ENCODE measurements around the gene POGZ.

POGZ gene

GRCh38 chr1:151428068-151428467 lies 31.2 kb downstream of the POGZ start:
- in situ Hi-C loops (cut with HindIII; ENCODE audit: low sequenced_read_pairs) = no loop called here
- TF ChIP-seq CTCF (IDR thresholded peaks at IDR 0.05; ENCODE audit: low read depth, low read length, missing control alignments) = no peak

GRCh38 chr1:151425103-151425502 lies 34.2 kb downstream of the POGZ start:
- no peak for TF ChIP-seq CTCF (IDR thresholded peaks at IDR 0.05; ENCODE audit: low read depth, low read length, missing control alignments)
- no peak overlapping the region for H3K4me3 ChIP-seq (ENCODE audit: low read depth, low read length)
- DNase-seq (ENCODE audit: low read depth) = no peak
- in situ Hi-C loops (cut with HindIII; ENCODE audit: low sequenced_read_pairs) = no loop called here

More at GRCh38 chr1:151428068-151428467, 31.2 kb downstream of the POGZ start:
- DNase-seq (ENCODE audit: low read depth) = no peak
- no peak overlapping the region for H3K4me3 ChIP-seq (ENCODE audit: low read depth, low read length)

GRCh38 chr1:151419819-151420218 lies 39.5 kb downstream of the POGZ start:
- TF ChIP-seq CTCF (IDR thresholded peaks at IDR 0.05; ENCODE audit: low read depth, low read length, missing control alignments) = no peak
- no peak for DNase-seq (ENCODE audit: low read depth)
- in situ Hi-C loops (cut with HindIII; ENCODE audit: low sequenced_read_pairs) = no loop called here
- H3K4me3 ChIP-seq (ENCODE audit: low read depth, low read length) = no peak overlapping the region

GRCh38 chr1:151418081-151418480 lies 41.2 kb downstream of the POGZ start:
- H3K4me3 ChIP-seq (ENCODE audit: low read depth, low read length) = no peak overlapping the region
- no peak for DNase-seq (ENCODE audit: low read depth)
- TF ChIP-seq CTCF (IDR thresholded peaks at IDR 0.05; ENCODE audit: low read depth, low read length, missing control alignments) = no peak
- in situ Hi-C loops (cut with HindIII; ENCODE audit: low sequenced_read_pairs) = no loop called here

GRCh38 chr1:151416231-151416630 lies 43.1 kb downstream of the POGZ start:
- in situ Hi-C loops (cut with HindIII; ENCODE audit: low sequenced_read_pairs) = no loop called here
- DNase-seq (ENCODE audit: low read depth) = no peak

GRCh38 chr1:151411884-151412283 lies 47.4 kb downstream of the POGZ start:
- in situ Hi-C loops (cut with HindIII; ENCODE audit: low sequenced_read_pairs) = no loop called here
- no peak overlapping the region for H3K4me3 ChIP-seq (ENCODE audit: low read depth, low read length)
- no peak for DNase-seq (ENCODE audit: low read depth)
- no peak for TF ChIP-seq CTCF (IDR thresholded peaks at IDR 0.05; ENCODE audit: low read depth, low read length, missing control alignments)

More at GRCh38 chr1:151416231-151416630, 43.1 kb downstream of the POGZ start:
- H3K4me3 ChIP-seq (ENCODE audit: low read depth, low read length) = no peak overlapping the region
- TF ChIP-seq CTCF (IDR thresholded peaks at IDR 0.05; ENCODE audit: low read depth, low read length, missing control alignments) = no peak

- no peak for TF ChIP-seq CTCF (IDR thresholded peaks at IDR 0.05; ENCODE audit: low read depth, low read length, missing control alignments)
- in situ Hi-C loops (cut with HindIII; ENCODE audit: low sequenced_read_pairs) = no loop called here
- DNase-seq (ENCODE audit: low read depth) = no peak
- no peak overlapping the region for H3K4me3 ChIP-seq (ENCODE audit: low read depth, low read length)
These were observed 50.4 kb downstream of the POGZ start for GRCh38 chr1:151408891-151409290.

Measured in astrocyte of the cerebellum (primary cell).